NCI-H526 (cell line): ENCODE results near the gene TRAF7.
"Not testable (repeated sequence)": the region's sequence is repeated elsewhere in the genome, so short reads cannot be mapped to it uniquely, and the experiment has no call there.

Experiments
- DNase-seq, 2 experiments: peaks; one replicate each; lab custom pipeline; 2025; lab: John Stamatoyannopoulos, UW

Gene TRAF7

GRCh38 chr16:2122429-2122828 lies 33.2 kb upstream of the TRAF7 start:
- no peak for DNase-seq

GRCh38 chr16:2122934-2123683 lies 32.5 kb upstream of the TRAF7 start:
- not testable (repeated sequence) for DNase-seq

DNA sequence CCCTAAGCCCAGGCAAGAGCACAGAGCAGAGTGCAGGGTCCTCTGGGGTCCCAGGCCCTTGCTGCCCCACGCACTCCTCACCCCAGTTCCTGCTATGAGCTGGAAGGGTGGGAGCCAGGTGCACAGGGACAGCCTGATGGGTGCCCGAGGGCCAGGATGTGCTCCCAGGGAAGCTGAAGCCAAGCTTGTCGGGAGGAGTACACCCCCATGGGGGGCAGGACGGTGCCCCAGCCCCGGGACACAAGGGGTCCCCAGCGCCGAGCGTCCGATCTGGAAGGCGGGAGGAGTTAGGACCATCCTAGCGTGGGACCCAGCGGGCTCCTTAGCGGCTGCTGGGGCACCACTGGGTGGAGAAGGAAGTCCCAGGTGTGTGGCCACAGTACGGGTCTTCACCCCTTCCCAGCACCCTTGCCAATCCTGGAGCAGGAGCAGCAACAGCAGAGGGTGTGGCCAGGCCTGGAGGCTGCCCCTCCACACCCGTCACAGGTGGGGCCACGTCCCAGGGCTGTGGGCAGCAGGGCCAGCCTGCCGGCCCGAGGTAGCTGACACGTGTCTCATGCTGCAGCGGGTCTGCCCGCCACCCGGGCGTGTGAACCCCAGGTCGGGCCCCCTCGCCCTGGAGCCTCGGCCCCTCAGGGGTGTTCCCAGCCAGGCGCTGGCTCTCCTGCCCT lies 31.7 kb upstream of the TRAF7 start:
- not testable (repeated sequence) for DNase-seq

DNA sequence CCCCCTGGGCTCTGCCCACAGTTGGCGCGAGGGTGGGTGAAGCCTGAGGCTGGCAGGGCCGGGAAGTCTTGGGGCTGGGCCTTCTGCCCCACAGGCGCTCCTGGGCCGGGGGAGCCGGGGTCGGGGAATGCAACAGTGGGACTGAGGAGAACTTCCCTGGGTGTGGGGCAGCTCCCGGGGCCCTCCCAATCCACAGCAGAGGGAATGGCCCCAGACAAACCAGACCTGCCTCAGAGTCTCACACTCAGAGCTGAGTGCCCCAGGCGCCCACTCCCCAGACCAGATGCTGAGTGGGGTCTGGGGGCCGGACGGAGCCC lies 31.2 kb upstream of the TRAF7 start:
- not testable (repeated sequence) for DNase-seq

DNA sequence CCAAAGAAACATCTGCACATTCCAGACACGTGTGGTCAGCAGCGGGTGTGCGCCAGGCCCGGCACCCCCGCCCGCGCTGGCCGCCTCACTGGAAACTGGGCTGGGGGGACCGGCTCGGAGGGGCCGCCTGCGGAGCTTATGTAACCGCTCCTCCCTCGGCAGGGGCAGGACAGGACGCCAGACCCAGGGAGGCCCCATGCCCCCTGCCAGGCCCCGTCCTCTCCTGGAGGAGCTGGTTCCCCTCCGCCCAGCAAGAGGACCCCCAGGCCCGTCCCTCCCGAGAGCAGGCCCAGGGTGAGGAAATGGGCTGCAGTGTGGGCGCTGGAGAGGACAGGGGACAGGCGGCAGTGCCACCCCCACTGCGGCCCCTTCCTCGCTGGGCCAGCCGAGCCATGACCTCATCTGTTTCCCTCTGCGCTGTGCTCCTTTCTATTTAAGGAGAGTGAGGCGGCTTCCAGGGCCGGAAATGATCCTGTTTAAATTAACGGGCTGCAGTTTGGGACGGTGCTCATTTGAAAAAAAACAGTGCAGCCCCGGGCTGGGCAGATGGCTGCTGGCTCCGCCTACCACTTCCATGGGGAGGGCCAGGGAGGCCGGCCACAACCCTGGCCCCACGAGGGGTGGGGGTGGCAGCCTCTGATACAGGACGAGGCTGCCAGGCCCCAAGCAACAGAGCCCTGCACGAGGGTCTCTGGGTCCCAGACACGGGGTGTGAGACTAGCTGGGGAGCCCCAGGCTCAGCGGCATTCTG lies 30.7 kb upstream of the TRAF7 start:
- DNase-seq, result not testable (repeated sequence)

DNA sequence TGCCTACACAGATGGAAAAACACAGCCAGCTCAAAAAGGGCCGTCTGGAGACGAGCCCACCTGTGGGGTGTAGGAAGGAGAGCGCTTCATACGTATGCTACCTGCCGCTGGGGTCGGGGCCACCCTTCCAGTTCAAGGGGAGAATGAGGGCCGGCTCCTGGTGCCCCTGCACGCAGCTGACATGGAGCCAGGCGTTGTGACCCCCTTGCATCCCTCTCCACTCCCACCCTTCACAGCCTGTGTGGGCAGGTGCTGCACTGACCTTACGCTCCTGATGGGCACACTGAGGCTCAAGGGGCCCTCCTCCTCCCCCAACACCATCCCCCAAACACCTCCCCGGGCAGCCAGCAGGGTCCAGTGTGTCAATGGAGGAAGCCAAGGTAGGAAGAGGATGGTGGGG lies 30.0 kb upstream of the TRAF7 start:
- not testable (repeated sequence) for DNase-seq

- DNase-seq, result not testable (repeated sequence)
These were observed 29.3 kb upstream of the TRAF7 start for GRCh38 chr16:2126161-2126743.

DNA sequence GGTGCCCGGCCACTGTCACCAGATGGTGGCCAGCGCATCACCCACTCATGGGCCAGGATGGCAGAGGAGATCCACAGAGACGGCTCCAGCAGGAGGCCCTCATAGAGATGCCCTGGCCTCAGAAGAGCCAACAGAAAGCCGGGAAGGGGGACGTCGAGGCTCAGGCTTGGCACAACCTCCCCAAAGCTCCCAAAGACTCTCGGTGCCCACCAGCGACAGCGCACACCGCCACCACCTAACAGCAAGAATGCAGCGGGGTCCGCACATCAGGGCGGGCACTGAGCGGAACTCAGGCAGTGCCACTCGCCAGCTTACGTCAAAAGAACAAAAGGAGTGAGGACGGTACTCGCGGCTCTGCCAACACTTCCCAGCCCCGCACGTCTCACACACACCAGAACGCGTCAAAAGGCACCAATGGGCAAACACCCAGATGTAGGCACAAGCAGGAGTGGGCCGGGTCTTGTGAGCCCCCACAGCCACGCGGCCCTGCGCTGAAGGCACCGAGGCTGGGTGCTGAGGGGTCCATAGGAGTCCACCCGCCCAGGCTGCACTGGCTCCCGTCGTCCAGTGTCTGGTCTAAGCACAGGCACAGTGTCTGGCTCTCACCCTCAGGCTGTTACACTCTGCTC lies 28.5 kb upstream of the TRAF7 start:
- DNase-seq, result not testable (repeated sequence)

DNA sequence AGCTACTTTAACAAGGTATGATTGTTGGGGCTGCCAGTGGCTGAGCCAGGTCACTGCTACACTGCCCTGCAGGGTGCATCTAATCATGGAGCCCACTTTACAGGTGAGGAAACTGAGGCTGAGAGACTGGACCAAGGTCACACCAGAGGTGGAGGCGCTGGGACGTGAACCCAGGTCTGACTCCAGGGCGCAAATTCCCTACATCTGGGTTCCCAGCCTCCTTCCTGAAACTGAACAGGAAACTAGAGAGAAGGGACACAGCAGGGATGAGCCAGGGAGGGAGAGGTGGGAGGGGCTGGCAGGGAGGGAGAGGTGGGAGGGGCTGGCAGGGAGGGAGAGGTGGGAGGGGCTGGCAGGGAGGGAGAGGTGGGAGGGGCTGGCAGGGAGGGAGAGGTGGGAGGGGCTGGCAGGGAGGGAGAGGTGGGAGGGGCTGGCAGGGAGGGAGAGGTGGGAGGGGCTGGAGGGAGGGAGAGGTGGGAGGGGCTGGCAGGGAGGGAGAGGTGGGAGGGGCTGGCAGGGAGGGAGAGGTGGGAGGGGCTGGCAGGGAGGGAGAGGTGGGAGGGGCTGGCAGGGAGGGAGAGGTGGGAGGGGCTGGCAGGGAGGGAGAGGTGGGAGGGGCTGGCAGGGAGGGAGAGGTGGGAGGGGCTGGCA lies 27.8 kb upstream of the TRAF7 start:
- not testable (repeated sequence) for DNase-seq

- DNase-seq, result not testable (repeated sequence)
These were observed 26.3 kb upstream of the TRAF7 start for GRCh38 chr16:2129251-2129650.

- DNase-seq, result not testable (repeated sequence)
These were observed 25.6 kb upstream of the TRAF7 start for GRCh38 chr16:2129890-2130447.

- not testable (repeated sequence) for DNase-seq
These were observed 21.8 kb upstream of the TRAF7 start for GRCh38 chr16:2133797-2134196.

DNA sequence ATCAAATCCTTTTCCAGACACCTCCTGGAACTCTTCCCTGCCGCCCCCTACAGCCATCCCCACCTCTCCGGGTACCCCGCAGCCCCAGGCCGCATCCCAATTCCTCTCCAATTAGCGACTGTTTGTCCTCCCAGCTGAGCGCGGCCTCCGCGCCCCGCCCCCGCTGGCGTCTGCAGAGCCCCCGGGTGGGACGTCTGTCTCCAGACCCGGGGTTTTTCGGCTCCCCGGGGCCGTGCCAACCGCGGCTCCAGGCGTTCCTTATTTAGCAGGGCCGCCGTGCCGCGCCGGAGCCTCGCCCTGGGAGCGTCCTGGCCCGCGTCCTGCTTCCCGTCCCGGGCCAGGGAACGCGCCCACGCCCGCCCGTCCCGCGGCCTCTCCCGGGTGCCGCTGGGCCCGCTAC lies 20.5 kb upstream of the TRAF7 start:
- DNase-seq, result not testable (repeated sequence)

- peak; percentile 61 to 82 for DNase-seq
These were observed 19.7 kb upstream of the TRAF7 start, which contains the start of gene PKD1 for GRCh38 chr16:2135770-2136490. PKD1 (minus strand) TSS chr16:2135898; CDS start chr16:2135689, 209 bp downstream.

DNA sequence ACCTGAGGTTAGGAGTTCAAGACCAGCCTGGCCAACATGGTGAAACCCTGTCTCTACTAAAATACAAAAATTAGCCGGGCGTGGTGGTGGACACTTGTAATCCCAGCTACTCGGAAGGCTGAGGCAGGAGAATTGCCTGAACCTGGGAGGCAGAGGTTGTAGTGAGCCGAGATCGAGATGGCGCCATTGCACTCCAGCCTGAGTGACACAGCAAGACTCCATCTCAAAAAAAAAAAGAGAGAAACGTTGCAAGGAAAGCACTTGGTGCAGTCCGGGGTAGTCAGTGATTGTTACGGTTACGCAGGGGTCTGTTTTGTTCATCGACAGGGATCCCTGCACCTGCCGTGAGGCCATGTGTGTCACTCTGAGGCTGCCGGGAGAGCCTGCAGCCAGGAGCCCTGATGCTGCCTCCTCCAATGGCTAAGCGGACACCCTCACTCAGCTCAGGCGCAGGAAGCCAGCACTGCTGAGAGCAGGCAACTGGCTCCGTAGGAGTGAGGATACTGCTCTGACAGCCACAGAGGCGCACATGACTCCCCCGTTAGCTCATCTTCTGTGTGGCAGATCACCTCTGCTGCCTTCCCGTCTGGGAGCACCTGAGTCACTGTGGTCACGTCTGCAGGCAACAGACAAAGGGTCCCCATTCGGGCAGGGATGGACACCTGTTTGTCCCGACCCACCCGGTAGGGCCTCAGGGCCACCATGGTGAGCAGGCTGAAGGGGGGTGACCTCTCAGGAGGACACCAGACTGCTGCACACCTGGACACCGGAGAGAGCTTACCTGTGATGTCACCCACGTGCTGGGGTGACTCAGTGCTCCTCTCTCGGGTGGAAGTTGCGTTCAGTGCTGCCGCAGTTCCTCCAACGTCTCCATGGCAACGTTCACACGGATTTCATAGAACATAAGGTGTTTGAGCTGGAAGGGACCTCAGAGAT lies 12.4 kb upstream of the TRAF7 start:
- no peak for DNase-seq

- no peak for DNase-seq
These were observed 11.6 kb upstream of the TRAF7 start for GRCh38 chr16:2143878-2144485.

DNA sequence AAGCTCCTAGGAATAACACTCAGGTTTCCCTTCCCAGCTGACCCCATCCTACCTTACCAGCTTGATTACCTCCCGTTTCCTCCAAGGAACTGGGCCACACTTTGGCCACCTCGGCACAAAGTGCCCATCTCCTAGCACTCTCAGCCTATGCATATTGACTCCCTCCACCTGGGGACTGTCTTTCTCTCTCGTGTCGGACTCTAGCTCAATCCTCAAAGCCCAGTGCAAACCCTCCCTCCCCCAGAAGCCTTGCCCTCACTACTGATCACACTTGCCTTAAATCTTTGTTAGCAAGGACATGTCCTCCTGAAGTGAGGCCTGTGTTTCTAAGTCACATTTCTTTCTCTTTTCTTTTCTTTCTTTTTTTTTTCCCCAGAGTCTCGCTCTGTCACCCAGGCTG lies 9.7 kb upstream of the TRAF7 start:
- DNase-seq, result no peak

DNA sequence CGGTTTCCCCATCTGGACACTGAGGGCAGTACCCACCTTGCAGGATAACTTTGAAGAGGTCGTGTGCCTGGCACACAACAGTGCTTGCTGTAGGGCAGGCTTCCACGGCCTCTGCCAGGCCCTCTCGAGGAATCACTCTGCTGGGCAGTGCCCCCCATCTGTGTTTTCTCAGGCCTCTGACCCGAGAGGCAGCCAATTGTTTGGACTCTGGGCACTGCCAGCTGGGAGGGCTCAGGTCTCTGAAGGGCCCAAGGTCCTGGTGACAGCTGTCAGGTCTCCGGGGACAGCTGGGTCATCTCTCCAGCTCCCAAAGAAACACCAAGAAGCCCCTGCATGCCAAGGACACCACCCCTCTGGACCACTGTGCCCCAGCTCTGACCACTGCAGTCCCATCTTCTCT lies 8.2 kb upstream of the TRAF7 start:
- no peak for DNase-seq
